ENCODE data around the gene GAS1.

DNA sequence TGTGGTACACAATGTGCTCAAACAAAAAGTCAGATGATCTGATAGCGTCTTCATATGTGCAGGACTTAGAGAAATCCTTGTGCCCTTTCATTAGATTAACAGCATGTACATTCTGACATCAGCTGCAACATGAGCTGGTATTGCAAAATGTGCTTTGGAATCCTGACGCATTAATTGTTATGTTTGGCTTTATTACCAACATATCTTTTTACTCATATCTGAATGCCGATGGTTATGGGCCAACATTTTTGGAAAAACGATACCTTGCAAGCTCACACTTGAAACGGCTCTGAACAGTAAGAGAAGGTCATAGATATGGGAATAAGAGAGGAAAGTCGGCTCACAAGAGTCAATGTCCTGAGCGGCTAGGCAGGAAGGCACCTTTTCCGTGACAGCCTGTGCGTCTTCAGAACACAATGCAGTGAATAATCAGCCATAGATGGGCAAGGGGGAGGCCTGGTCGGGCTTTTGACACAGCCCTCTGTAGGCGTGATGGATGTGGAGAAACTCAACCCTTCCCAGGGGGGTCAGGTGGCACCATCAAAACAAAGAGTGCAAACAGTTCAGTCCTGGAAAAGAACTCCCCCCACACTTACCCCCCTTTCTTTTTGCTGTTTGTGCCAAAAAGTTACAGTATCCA is 36.4 kb upstream of the GAS1 start:
- TF ChIP-seq, protein P1, sequence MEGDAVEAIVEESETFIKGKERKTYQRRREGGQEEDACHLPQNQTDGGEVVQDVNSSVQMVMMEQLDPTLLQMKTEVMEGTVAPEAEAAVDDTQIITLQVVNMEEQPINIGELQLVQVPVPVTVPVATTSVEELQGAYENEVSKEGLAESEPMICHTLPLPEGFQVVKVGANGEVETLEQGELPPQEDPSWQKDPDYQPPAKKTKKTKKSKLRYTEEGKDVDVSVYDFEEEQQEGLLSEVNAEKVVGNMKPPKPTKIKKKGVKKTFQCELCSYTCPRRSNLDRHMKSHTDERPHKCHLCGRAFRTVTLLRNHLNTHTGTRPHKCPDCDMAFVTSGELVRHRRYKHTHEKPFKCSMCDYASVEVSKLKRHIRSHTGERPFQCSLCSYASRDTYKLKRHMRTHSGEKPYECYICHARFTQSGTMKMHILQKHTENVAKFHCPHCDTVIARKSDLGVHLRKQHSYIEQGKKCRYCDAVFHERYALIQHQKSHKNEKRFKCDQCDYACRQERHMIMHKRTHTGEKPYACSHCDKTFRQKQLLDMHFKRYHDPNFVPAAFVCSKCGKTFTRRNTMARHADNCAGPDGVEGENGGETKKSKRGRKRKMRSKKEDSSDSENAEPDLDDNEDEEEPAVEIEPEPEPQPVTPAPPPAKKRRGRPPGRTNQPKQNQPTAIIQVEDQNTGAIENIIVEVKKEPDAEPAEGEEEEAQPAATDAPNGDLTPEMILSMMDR (IDR thresholded peaks at IDR 0.05 in 2 of 3, conservative IDR thresholded peaks at IDR 0.05 in 1 of 3; ENCODE audit: control insufficient read depth in 2 of 3, extremely low read depth in 1 of 3, insufficient read depth in 1 of 3, low read depth in 3 of 3, low read length in 3 of 3) = no peak
- TF ChIP-seq FOXM1 (IDR thresholded peaks at IDR 0.05; ENCODE audit: low read depth, low read length) (no peak), SIN3A (IDR thresholded peaks at IDR 0.05; ENCODE audit: low read depth, low read length) (no peak)
- TF ChIP-seq, protein P2, sequence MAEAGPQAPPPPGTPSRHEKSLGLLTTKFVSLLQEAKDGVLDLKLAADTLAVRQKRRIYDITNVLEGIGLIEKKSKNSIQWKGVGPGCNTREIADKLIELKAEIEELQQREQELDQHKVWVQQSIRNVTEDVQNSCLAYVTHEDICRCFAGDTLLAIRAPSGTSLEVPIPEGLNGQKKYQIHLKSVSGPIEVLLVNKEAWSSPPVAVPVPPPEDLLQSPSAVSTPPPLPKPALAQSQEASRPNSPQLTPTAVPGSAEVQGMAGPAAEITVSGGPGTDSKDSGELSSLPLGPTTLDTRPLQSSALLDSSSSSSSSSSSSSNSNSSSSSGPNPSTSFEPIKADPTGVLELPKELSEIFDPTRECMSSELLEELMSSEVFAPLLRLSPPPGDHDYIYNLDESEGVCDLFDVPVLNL (IDR thresholded peaks at IDR 0.05; ENCODE audit: low read depth, low read length) = no peak
- TF ChIP-seq, protein P3, sequence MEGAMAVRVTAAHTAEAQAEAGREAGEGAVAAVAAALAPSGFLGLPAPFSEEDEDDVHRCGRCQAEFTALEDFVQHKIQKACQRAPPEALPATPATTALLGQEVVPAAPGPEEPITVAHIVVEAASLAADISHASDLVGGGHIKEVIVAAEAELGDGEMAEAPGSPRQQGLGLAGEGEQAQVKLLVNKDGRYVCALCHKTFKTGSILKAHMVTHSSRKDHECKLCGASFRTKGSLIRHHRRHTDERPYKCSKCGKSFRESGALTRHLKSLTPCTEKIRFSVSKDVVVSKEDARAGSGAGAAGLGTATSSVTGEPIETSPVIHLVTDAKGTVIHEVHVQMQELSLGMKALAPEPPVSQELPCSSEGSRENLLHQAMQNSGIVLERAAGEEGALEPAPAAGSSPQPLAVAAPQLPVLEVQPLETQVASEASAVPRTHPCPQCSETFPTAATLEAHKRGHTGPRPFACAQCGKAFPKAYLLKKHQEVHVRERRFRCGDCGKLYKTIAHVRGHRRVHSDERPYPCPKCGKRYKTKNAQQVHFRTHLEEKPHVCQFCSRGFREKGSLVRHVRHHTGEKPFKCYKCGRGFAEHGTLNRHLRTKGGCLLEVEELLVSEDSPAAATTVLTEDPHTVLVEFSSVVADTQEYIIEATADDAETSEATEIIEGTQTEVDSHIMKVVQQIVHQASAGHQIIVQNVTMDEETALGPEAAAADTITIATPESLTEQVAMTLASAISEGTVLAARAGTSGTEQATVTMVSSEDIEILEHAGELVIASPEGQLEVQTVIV (IDR thresholded peaks at IDR 0.05; ENCODE audit: borderline replicate concordance, partially characterized antibody) = no peak
